NCI-H446 treated with DMSO at 0.1 percent for 48 hours (cell line): ENCODE measurements around the gene PLXNB2.

ENCODE experiments used
- DNase-seq: peaks from one replicate; lab custom pipeline; 2025; lab: John Stamatoyannopoulos, UW

The PLXNB2 gene

GRCh38 chr22:50250555-50251476 lies 56.6 kb downstream of the PLXNB2 start, which contains the start of gene HDAC10:
Gene HDAC10 (minus strand): TSS chr22:50251265. CDS start chr22:50251032, 233 bp downstream.
- DNase-seq = no peak

- DNase-seq = no peak
Measured at GRCh38 chr22:50250249-50250554, 57.2 kb downstream of the PLXNB2 start.

GRCh38 chr22:50249341-50250248 lies 57.9 kb downstream of the PLXNB2 start:
- no peak for DNase-seq

- DNase-seq = no peak
Measured at GRCh38 chr22:50248196-50249081, 59.0 kb downstream of the PLXNB2 start.

DNA sequence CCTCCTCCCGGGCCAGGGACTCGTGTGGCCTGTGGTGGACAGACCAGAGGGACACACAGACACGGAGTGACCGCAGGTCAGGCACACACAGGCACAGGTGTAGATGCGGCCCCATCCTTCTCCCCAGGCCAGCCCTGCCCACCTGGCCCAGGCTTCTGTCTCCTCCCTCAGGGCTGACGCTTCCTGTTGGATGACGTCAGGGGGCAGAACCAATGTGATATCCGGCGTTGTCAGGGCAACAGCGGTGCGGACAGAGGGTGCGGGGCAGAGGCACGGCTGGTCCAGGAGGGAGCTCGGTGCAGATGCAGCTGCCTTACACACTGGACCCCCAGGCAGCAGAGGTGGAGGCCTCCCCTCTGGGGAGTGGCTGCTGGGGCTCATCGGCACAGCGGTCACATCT lies 59.7 kb downstream of the PLXNB2 start:
- DNase-seq = no peak

DNA sequence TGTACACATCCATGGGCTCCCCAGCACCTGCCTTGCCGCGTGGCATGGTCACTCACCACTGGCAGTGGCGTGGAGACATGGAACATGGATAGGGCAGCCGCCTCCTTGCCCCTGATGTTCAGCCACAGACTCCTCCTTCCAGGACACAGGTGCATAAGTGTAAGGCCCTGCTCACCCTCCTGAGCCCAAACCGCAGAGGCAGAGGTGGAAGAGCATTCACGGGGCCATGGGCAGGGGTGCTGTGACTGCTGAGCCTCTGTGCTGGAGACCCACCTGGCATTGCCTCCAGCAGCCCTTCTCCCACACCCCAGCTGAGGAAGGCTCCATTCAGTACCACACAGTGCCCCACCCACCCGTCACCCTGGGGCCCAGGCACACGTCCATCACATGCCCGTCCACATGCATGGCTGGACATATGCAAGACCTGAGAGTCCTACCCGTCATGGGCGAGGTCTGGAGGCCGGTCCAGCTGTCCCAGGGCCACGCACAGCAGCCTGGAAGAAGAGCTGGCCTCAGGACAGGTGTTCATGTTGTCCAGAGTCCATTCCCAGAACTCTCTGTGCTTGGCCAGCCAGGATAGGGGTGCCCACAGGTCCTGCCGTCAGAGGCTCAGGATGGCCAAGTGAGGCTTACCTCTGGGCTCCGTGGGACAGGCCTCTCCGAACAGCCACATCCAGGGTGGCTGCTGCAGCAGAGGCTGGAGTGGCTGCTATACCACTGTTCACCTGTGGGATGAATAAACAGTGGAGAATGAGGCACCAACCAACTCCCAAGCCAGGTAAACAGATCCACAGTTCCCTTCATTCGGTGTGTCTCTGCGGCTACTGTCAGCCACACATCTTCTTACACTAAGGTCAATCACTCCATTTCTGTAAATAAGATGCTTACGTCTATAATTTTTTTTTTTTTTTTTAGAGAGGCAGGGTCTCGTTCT lies 60.9 kb downstream of the PLXNB2 start:
- no peak for DNase-seq

GRCh38 chr22:50245214-50246072 lies 62.0 kb downstream of the PLXNB2 start:
- no peak for DNase-seq

GRCh38 chr22:50244420-50245213 lies 62.8 kb downstream of the PLXNB2 start, which contains the start of gene TUBGCP6:
Gene TUBGCP6 (minus strand): TSS chr22:50245023. CDS start chr22:50244459, 564 bp downstream.
- DNase-seq = peak; percentile 66

DNA sequence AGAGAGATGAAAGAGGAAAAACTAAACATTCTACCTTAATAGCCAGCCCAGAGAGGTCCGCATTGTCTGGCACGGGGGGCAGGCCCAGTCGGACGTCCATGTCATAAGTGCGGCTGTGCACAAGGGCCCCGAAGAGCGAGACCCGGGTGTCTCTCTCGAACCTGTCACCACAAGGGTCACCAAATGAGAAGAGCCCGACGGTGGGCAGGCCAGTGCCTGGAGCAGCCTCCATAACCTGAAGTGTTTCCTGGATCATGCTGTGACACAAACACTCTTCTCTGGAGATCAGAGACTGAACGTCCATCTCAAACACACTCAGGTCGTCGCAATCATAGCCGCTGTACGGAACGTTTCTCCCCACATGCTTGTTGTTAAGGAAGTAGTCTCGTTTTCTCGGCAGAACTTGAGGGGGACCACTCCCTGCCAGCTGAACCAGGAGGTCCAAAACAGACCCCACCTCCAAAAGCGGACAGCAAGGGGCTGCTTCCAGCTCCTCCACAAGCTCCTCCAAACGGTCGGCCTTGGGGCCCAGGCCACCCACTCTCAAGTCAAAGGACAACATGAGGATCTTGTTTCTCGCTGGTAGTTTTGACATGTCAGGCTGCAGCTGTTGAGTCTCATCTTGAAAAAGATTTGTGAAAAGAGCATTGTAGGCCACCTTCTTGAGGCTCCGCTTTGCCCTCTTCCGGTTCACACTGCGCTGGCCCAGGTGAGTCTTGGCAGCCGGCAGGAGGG lies 63.6 kb downstream of the PLXNB2 start:
- no peak for DNase-seq

- DNase-seq = no peak
Measured at GRCh38 chr22:50242406-50242949, 65.0 kb downstream of the PLXNB2 start.

GRCh38 chr22:50238755-50239154 lies 68.7 kb downstream of the PLXNB2 start:
- no peak for DNase-seq

DNA sequence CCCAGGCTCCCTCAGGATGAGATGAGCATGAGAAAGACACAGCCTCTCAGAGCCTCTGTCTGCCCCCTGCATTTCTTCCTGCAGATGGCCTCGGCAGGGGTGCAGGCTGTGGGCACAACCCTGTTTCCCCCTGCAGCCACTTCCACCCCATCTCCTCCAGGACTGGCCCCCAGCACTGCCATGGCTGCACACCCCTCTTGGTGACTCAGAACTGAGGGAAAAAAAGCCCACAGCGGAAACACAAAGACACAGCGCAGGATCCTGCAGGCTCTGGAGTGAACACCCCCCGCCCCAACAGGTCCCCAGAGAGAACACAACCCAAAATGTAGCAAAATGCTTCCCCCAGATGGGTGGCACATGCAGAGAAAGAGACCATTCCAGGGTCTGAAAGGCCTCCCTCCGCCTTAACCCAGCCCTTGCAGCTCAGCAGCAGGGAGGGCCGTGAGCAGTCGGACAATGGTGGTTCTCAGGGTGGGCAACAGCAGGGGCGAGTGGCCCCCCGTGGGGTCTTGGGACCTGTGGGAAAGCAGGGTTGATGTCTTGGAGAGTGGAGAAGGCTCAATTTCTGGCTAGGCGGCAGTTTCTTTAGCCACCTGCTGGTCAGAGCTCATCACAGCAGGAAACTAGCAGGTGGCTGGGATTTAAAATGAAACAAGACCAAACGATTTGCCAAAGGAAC lies 70.6 kb downstream of the PLXNB2 start:
- DNase-seq = no peak

- no peak for DNase-seq
Measured at GRCh38 chr22:50233223-50233622, 74.2 kb downstream of the PLXNB2 start.

- no peak for DNase-seq
Measured at GRCh38 chr22:50232481-50233151, 74.8 kb downstream of the PLXNB2 start.

DNA sequence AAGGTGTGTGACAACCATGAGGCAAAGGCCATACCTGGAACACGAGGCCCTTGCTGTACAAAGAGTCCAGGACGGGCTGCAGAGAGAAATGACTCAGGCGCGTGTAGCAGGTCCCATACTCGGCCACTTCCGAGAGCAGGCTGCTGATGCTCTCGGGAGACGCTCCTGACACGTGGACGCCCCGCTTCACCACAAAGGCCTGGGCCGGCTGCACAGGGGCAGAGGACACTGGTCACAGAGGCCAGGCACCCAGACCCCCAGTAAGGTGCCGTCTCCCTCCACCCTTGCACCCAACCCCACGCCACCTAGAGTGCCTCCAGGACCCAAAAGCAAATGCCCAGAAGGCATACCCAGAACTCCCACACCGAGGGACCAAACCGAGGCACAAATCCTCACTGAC lies 78.1 kb downstream of the PLXNB2 start:
- no peak for DNase-seq

DNA sequence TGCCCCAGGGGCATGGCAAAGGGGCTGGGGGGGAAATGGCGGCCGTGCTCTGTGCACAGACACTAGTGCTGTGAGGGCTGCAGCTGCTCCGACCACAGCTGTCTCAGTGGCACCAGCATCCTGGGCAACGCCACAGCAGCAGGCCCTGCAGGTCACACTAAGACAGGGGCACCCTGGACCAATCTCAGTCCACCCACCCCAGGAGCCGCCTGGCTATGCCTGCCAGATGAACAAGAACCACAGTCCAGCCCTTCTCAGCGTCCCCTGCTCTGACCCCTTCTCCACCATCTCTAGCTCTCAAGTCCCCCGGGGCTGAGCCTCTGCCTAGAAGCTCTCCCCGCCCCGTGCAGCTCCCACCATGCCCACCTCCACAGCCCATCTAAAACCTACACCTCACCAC lies 79.1 kb downstream of the PLXNB2 start:
- no peak for DNase-seq
